D341Med (cell line): Measurements from ENCODE around the gene WWOX.

Experiments
- DNase-seq: peaks from one replicate; pipeline ENCODE4 v3.0.0; 2012; ENCODE audit warnings: low spot score

WWOX gene

GRCh38 chr16:78609402-78610274 is 510.2 kb downstream of the WWOX start:
- DNase-seq: no peak

- no peak for DNase-seq
Observed at GRCh38 chr16:78611318-78611717, 511.9 kb downstream of the WWOX start.

GRCh38 chr16:78619811-78620210 is 520.4 kb downstream of the WWOX start:
- no peak for DNase-seq

GRCh38 chr16:78620291-78620690 is 520.8 kb downstream of the WWOX start:
- DNase-seq: no peak

- no peak for DNase-seq
Observed at GRCh38 chr16:78623796-78624195, 524.3 kb downstream of the WWOX start.

GRCh38 chr16:78624366-78624765 is 524.9 kb downstream of the WWOX start:
- DNase-seq: no peak

- DNase-seq: no peak
Observed at GRCh38 chr16:78628461-78629045, 529.1 kb downstream of the WWOX start.

- no peak for DNase-seq
Observed at GRCh38 chr16:78629173-78629572, 529.7 kb downstream of the WWOX start.

GRCh38 chr16:78630102-78630501 is 530.6 kb downstream of the WWOX start:
- DNase-seq: no peak

- DNase-seq: no peak
Observed at GRCh38 chr16:78633551-78633950, 534.1 kb downstream of the WWOX start.

GRCh38 chr16:78635807-78636206 is 536.4 kb downstream of the WWOX start:
- no peak for DNase-seq

GRCh38 chr16:78638371-78638770 is 538.9 kb downstream of the WWOX start:
- DNase-seq: no peak

GRCh38 chr16:78639775-78640174 is 540.3 kb downstream of the WWOX start:
- DNase-seq: no peak

GRCh38 chr16:78640886-78641285 is 541.4 kb downstream of the WWOX start:
- no peak for DNase-seq

GRCh38 chr16:78641433-78641832 is 542.0 kb downstream of the WWOX start:
- no peak for DNase-seq

- DNase-seq: no peak
Observed at GRCh38 chr16:78642621-78643285, 543.3 kb downstream of the WWOX start.

- no peak for DNase-seq
Observed at GRCh38 chr16:78645657-78646056, 546.2 kb downstream of the WWOX start.

- DNase-seq: no peak
Observed at GRCh38 chr16:78647019-78647418, 547.6 kb downstream of the WWOX start.

GRCh38 chr16:78647491-78647890 is 548.0 kb downstream of the WWOX start:
- DNase-seq: no peak

GRCh38 chr16:78648517-78648916 is 549.1 kb downstream of the WWOX start:
- no peak for DNase-seq

GRCh38 chr16:78650339-78651074 is 551.1 kb downstream of the WWOX start:
- no peak for DNase-seq

- peak; percentile 34 for DNase-seq
Observed at GRCh38 chr16:78654929-78655328, 555.5 kb downstream of the WWOX start.
